Body of pancreas (tissue), 4 donors: Measurements from ENCODE around the gene HOXC12. TPM values are rescaled to one million over a fixed set of nuclear protein-coding genes. Genes with fewer than 3 reads are reported as not detected.
A peak's percentile ranks its signal among the peaks of the same experiment; 100 is the strongest.

Experiments used
- ATAC-seq: fragments of 150-250 bp; one replicate; pipeline ENCODE4 v1.9.1; 2016
- DNase-seq, 4 donors: peaks; one replicate each; pipeline ENCODE4 v3.0.0-alpha.2; 2019
- H3K27ac ChIP-seq, 4 donors: fragments of 200-600 bp; sonication (generic); 1 replicate in 3 of 4; 2 replicates in 1 of 4; pipeline versions ENCODE4 v1.5.1 to v1.6.1; 2016 to 2019; ENCODE audit warnings: mild to moderate bottlenecking in 1 of 4, mixed read lengths in 1 of 4, moderate library complexity in 1 of 4
- H3K27me3 ChIP-seq, 2 donors: fragments of 200-600 bp; sonication (generic); one replicate each; pipeline ENCODE4 v1.6.0; 2016; ENCODE audit warnings: mild to moderate bottlenecking in 1 of 2
- H3K36me3 ChIP-seq, 2 donors: fragments of 200-600 bp; sonication (generic); replicated peaks in 1 of 2; 2 replicates each; pipeline ENCODE4 v1.5.1; 2016; ENCODE audit warnings: low read depth in 2 of 2; ENCODE audit not compliant: insufficient read depth in 1 of 2
- H3K4me1 ChIP-seq: fragments of 200-600 bp; sonication (generic); one replicate; pipeline ENCODE4 v1.6.0; 2016
- H3K4me3 ChIP-seq, 2 donors: fragments of 200-600 bp; sonication (generic); 1 replicate in 1 of 2; 2 replicates in 1 of 2; pipeline ENCODE4 v1.5.1; 2016 to 2019
- H3K9me3 ChIP-seq, 3 donors: fragments of 200-600 bp; sonication (generic); 1 replicate in 2 of 3; 2 replicates in 1 of 3; pipeline ENCODE4 v1.5.1; 2016
- POLR2A ChIP-seq, 3 donors: fragments of 450-650 bp; IDR thresholded peaks; one replicate each; pipeline ENCODE4 v1.6.1; 2016; ENCODE audit warnings: antibody characterized with exemption in 3 of 3, mild to moderate bottlenecking in 2 of 3
- WGBS, 2 donors: methylation state at CpG; one replicate each; pipeline ENCODE4 v1.1.5; 2017; 5-methylcytosine and 5-hydroxymethylcytosine counted together
- intact Hi-C: fragments of 100-400 bp; cut with DNase I; formaldehyde crosslinking; loops from one replicate; pipeline ENCODE4 v1.15.1; 2023
- total RNA-seq, 2 donors: library from RNA; depleted of rRNA; stranded (reverse); fragments of >200 nt; gene quantifications; one replicate each; pipeline ENCODE4 v1.1.0, GENCODE V29; 2016
- TF ChIP-seq, protein P1 (sequence below), 7 experiments: fragments of 450-650 bp in 4 of 7; fragments of 200-600 bp in 3 of 7; sonication (generic) in 3 of 7; IDR thresholded peaks; one replicate each; pipeline ENCODE4 v1.5.1; 2016 to 2019; ENCODE audit warnings: antibody characterized with exemption in 7 of 7

HOXC12 gene
- total RNA-seq, 2 donors from 2014 or later: not detected

DNA sequence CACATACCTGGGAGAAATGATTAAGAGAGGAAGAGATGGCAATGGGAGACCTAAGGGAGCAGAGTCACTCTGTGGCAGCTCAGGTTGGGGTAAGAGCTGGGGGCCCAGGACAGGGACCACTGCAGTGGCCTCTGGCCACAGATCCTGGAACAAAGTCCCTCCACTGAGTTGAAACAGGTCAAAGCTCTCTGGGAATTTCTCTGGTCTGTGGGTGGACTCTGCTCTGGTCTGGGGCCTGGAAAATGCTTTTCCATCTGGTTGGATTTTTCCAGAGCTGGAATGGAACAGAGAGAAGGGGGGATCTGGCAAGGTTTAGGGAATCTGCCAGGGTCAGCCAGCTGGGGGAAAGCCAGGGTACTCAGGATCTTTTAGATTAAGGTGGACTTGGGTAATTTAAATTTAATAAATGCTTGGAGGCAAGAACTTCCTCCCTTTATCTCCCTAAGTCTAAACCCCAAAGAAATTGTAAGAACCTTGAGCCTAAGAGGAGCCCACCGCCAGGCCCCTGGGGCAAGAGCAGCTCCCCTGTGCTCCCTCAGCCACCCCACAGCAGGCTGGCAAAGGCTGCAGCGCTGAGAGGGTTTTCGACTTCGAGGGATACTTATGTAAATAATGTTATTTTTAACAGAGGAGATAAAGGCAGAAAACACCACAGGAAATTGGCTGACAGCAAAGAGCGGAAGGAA, 34.0 kb downstream of the HOXC12 start:
- ATAC-seq (no peak), DNase-seq (no peak)
- Histone ChIP-seq H3K27ac (no peak overlapping the region), H3K27me3 (peaks cover 3 to 78% of the 10 kb centered on the region in 2 donors), H3K9me3 (no peaks in the 10 kb centered on the region), H3K4me3 (no peak overlapping the region), H3K4me1 (peaks cover 27% of the 10 kb centered on the region), H3K36me3 (no peaks in the 10 kb centered on the region)
- 8 to 18% methylated on average over 5 of the region's 5 CpGs for WGBS, 2 donors
- TF ChIP-seq, protein P1, sequence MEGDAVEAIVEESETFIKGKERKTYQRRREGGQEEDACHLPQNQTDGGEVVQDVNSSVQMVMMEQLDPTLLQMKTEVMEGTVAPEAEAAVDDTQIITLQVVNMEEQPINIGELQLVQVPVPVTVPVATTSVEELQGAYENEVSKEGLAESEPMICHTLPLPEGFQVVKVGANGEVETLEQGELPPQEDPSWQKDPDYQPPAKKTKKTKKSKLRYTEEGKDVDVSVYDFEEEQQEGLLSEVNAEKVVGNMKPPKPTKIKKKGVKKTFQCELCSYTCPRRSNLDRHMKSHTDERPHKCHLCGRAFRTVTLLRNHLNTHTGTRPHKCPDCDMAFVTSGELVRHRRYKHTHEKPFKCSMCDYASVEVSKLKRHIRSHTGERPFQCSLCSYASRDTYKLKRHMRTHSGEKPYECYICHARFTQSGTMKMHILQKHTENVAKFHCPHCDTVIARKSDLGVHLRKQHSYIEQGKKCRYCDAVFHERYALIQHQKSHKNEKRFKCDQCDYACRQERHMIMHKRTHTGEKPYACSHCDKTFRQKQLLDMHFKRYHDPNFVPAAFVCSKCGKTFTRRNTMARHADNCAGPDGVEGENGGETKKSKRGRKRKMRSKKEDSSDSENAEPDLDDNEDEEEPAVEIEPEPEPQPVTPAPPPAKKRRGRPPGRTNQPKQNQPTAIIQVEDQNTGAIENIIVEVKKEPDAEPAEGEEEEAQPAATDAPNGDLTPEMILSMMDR (IDR thresholded peaks at IDR 0.05): no peak
- TF ChIP-seq POLR2A (IDR thresholded peaks at IDR 0.05): no peak
- intact Hi-C loops: no loop called here

DNA sequence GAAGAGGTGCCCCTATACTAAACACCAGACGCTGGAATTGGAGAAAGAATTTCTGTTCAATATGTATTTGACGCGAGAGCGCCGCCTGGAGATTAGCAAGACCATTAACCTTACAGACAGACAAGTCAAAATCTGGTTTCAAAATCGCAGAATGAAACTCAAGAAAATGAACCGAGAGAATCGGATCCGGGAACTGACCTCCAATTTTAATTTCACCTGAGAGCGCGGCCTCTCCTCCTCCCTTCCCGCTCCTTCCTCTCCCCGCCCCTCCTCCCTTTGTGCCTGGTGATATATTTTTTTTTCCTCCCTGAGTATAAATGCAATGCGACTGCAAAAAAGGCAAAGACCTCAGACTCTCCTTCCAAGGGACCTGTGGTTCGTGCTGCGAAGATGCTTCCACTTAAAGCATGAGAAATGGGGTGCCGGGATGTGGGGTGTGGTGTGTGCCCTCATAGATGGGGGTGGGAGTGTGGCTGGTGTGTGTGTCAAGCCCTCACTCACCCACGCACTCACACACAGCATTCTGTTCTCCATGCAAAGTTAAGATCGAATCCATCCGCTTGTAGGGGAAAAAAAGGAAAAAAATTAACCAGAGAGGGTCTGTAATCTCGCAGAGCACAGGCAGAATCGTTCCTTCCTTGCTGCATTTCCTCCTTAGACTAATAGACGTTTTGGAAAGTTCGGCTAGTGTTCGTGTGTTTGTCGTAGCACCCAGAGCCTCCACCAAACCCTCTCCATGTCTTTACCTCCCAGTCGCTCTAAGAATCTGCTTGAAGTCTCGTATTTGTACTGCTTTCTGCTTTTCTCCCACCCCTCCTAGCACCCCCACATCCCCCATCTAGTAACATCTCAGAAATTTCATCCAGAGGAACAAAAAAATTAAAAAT, 34.8 kb downstream of the HOXC12 start:
- Histone ChIP-seq H3K27me3 (peaks cover 6 to 78% of the 10 kb centered on the region in 2 donors), H3K4me3 (no peak overlapping the region), H3K36me3 (no peaks in the 10 kb centered on the region), H3K27ac (no peak overlapping the region), H3K9me3 (no peaks in the 10 kb centered on the region), H3K4me1 (peaks cover 34% of the 10 kb centered on the region)
- DNase-seq: peak in 2 of 4 donors; percentile 45 to 52
- no peak for TF ChIP-seq POLR2A (IDR thresholded peaks at IDR 0.05)
- TF ChIP-seq, protein P1 (IDR thresholded peaks at IDR 0.05): peak in 5 of 7 experiments; percentile 11 to 40 (median 37)
- WGBS, 2 donors: 4 to 9% methylated on average over 28 of the region's 28 CpGs
- ATAC-seq: no peak
- intact Hi-C loops: no loop called here

DNA sequence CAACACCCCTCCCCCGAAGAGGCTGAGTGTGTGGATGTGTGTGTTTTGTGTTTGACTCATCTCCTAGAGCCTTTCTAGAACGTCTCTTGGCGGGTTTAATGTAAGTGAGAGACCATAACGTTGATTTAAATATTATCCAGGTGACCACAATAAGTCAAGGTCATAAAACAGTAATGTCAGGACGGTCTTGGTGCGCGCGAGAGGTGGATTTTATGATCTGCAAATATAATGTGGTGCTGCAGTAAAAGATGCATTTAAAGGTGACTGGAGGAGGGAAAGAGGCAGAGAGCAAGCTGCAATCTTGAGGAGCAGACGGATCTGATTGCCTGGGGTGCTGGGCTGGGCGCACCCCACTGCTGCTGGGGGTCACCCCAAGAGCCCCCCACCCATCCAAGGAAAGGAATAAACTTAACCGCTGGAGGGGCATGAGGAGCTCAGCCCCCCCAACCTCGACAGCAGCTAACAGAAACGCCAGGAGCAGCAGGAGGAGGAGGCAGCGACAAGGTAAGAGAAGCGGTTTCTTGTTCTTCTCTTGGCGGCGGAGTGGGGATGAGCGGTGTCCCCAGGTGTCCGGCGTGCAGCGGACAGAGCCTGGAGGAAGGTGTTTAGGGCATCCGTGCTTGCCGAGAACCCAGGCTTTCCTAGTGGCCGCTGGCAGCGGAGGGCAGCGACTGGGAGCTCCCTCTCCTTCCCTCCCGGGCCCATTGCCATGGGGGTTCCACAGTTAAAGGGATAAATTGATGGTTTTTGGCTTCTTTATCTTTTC, 35.8 kb downstream of the HOXC12 start:
- peaks cover 6 to 81% of the 10 kb centered on the region in 2 donors for H3K27me3 ChIP-seq
- DNase-seq (no peak), ATAC-seq (no peak)
- no peak overlapping the region for H3K27ac ChIP-seq
- H3K36me3 ChIP-seq: no peaks in the 10 kb centered on the region
- TF ChIP-seq POLR2A (IDR thresholded peaks at IDR 0.05): no peak
- TF ChIP-seq, protein P1 (IDR thresholded peaks at IDR 0.05): no peak
- peaks cover 37% of the 10 kb centered on the region for H3K4me1 ChIP-seq
- no peak overlapping the region for H3K4me3 ChIP-seq
- 4 to 8% methylated on average over 17 to 27 of the region's 27 CpGs for WGBS, 2 donors
- intact Hi-C loops: no loop called here
- no peaks in the 10 kb centered on the region for H3K9me3 ChIP-seq

DNA sequence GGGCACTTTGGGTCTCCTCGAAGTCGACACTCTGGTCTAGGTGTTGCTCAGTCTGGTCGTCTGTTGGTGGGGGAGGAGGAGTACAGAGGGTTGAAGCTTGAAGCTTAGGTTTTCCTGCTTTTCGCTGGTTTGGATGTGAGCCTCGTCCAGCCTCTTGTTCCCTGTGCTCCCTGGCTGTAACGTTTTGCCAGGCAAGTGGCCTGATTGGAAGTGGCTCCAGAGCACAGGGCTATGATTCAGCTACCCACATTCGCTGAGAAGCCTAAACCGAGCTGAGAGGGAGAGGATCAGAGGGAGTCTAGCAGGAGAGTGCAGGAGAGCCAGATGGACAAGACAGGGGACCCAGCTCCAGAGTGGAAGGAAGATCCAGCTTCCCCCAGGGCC, 36.4 kb downstream of the HOXC12 start:
- WGBS, 2 donors: 4 to 12% methylated on average over 6 to 8 of the region's 8 CpGs
- TF ChIP-seq, protein P1 (IDR thresholded peaks at IDR 0.05): no peak
- TF ChIP-seq POLR2A (IDR thresholded peaks at IDR 0.05): no peak
- no peak for DNase-seq
- Histone ChIP-seq H3K27me3 (peaks cover 6 to 80% of the 10 kb centered on the region in 2 donors), H3K4me1 (peaks cover 37% of the 10 kb centered on the region), H3K36me3 (no peaks in the 10 kb centered on the region), H3K27ac (no peak overlapping the region), H3K4me3 (no peak overlapping the region), H3K9me3 (no peaks in the 10 kb centered on the region)
- no peak for ATAC-seq
- intact Hi-C loops: no loop called here
